AG04450 (cell line): Measurements from ENCODE around the gene KLF9. TPM values are rescaled to one million over a fixed set of nuclear protein-coding genes. Genes with fewer than 3 reads are reported as not detected.
A peak's percentile ranks its signal among the peaks of the same experiment; 100 is the strongest.

Experiments used
- CTCF ChIA-PET: fragments of 300-600, 350-600 bp; formaldehyde crosslinking; extraction: SDS; loops from one replicate; lab custom pipeline; 2022; ENCODE audit warnings: antibody characterized with exemption, inconsistent platforms; lab: Charles Lee
- POLR2A ChIA-PET: fragments of 350-600 bp; formaldehyde crosslinking; extraction: SDS; loops from one replicate; lab custom pipeline; 2021; ENCODE audit warnings: antibody characterized with exemption, inconsistent platforms; lab: Yijun Ruan, JAX
- DNase-seq: peaks from one replicate; pipeline ENCODE4 v3.0.0-alpha.2; 2011; ENCODE audit warnings: low read depth, low spot score
- H3K27ac ChIP-seq: one replicate; pipeline ENCODE4 v1.5.1; 2012; ENCODE audit warnings: low read depth, low read length, control low read depth
- H3K27me3 ChIP-seq: one replicate; pipeline ENCODE4 v1.6.0; 2012; ENCODE audit warnings: low read length; ENCODE audit not compliant: control insufficient read depth, insufficient read depth
- H3K4me3 ChIP-seq: 2 replicates; pipeline ENCODE4 v1.5.1; 2011; ENCODE audit warnings: mild to moderate bottlenecking, low read depth, low read length, control low read depth
- H3K9me3 ChIP-seq: 2 replicates; pipeline ENCODE4 v1.5.1; 2012; ENCODE audit warnings: low read length; ENCODE audit not compliant: control insufficient read depth, insufficient read depth
- CTCF ChIP-seq: IDR thresholded peaks from 2 replicates; pipeline ENCODE4 v1.5.1; 2011; ENCODE audit warnings: low read depth, low read length, control low read depth, inconsistent platforms
- polyA plus RNA-seq: library from polyadenylated mRNA; depleted of rRNA; stranded (reverse); fragments of >200 nt; gene quantifications from 2 replicates; pipeline ENCODE4 v1.2.3, GENCODE V29; 2011

The KLF9 gene
- polyA plus RNA-seq, 1 experiment: 14.9 TPM

GRCh38 chr9:70427161-70427945 lies 12.9 kb upstream of the KLF9 start:
- no peaks in the 10 kb centered on the region for H3K9me3 ChIP-seq
- POLR2A ChIA-PET: interaction anchor here (1.0 to 1.8 kb wide), 2 partner anchors 9 to 53 kb away, joined by 3 to 8 read pairs; no protein-coding TSS in a partner anchor
- H3K4me3 ChIP-seq: no peak overlapping the region
- H3K27me3 ChIP-seq: no peaks in the 10 kb centered on the region
- no peak overlapping the region for H3K27ac ChIP-seq
- peak; percentile 34 for TF ChIP-seq CTCF
- CTCF ChIA-PET: interaction anchor here (0.9 to 1.8 kb wide), 8 partner anchors 8 to 175 kb away, joined by 3 to 5 read pairs (median 4); partner anchors contain the start of gene KLF9
- DNase-seq: no peak

DNA sequence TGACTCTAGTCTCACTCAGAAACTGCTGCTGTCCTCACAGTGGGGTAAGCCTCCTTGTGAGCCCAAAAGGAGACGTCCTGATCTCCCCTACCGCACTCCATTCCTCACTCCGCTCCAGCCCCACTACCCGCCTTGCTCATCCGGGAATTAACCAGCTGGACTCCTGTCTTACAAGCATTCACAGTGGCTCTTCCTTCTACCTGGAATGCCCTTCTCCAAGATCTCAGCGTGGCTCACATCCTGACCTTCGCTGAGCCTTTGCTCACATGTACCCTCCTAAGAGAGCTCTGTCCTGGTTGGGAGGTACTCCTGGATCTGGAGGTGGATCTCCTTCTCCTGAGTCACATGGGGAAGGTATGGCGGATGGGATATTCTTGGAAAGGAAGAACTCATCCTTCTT lies 10.7 kb upstream of the KLF9 start:
- ChIA-PET CTCF (interaction anchor here (0.9 kb wide), 1 partner anchor 177 kb away, joined by 4 read pairs; no protein-coding TSS in a partner anchor), POLR2A (no interaction called here)
- Histone ChIP-seq H3K9me3 (no peaks in the 10 kb centered on the region), H3K27me3 (no peaks in the 10 kb centered on the region), H3K4me3 (no peak overlapping the region), H3K27ac (no peak overlapping the region)
- no peak for DNase-seq
- TF ChIP-seq CTCF: no peak

GRCh38 chr9:70422371-70423043 lies 8.1 kb upstream of the KLF9 start:
- ChIA-PET CTCF (interaction anchor here (2.0 kb wide), 1 partner anchor 180 kb away, joined by 10 read pairs; no protein-coding TSS in a partner anchor), POLR2A (interaction anchor here (1.1 to 4.6 kb wide), 4 partner anchors 12 to 179 kb away, joined by 3 to 73 read pairs (median 17); no protein-coding TSS in a partner anchor)
- no peak for DNase-seq
- no peak for TF ChIP-seq CTCF
- Histone ChIP-seq H3K9me3 (no peaks in the 10 kb centered on the region), H3K27ac (no peak overlapping the region), H3K27me3 (no peaks in the 10 kb centered on the region), H3K4me3 (no peak overlapping the region)

DNA sequence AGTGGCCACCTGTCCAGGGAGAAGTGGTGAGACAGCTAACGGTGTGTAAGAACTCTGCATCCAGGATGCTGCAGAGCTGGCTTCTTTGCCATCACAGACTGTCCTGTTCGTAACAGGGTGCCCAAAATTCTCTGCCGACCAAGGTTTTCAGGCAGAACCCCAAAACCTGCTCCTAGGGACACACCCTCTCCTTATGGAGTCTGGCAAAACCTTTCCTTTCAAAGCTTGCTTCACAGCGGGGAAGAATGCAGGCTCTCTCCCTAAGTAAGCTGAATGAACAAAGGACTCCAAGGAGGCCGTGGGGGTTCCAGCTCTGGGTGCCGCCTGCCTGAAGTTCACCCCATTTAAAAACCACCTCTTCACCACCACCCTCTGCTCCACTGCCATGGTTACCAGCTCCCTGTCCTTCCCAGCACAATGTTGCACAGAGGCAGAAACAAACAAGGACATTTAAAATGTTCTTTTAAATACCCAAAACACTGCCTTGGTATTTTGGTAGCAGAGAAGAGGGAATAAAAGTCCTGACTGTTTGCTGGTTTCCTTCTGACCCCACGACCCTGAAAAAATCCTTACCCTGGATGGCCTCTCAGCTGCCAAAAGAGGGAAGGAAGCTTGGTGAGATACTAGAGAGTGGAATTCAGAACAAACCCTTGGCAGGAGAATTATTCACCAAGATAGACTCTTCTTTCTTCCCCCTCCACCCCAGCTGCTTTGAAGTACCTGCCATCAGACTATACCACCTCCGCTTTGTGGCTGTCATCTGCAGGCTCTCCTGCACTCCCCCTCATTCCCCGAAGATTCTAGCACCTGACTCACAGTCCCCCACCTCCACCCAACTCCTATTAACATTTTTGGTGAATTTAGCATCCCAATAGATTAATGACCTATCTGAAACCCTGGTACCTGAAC lies 7.1 kb upstream of the KLF9 start:
- DNase-seq: no peak
- Histone ChIP-seq H3K27ac (peak overlapping the region; percentile 100), H3K27me3 (no peaks in the 10 kb centered on the region), H3K9me3 (no peaks in the 10 kb centered on the region), H3K4me3 (peak overlapping the region; percentile 74)
- ChIA-PET POLR2A (interaction anchor here (0.5 to 4.6 kb wide), 15 partner anchors 11 to 180 kb away, joined by 3 to 73 read pairs (median 5); no protein-coding TSS in a partner anchor), CTCF (interaction anchor here (0.5 to 2.0 kb wide), 2 partner anchors 181 to 1966 kb away, joined by 3 to 10 read pairs; no protein-coding TSS in a partner anchor)
- TF ChIP-seq CTCF: no peak
